ENCODE measurements around the gene PTPRD.
A peak's percentile ranks its signal among the peaks of the same experiment; 100 is the strongest.
"Not testable (repeated sequence)": the region's sequence is repeated elsewhere in the genome, so short reads cannot be mapped to it uniquely, and the experiment has no call there.

Gene PTPRD

GRCh38 chr9:10479172-10479571 is 133.6 kb downstream of the PTPRD start:
- DNase-seq (ENCODE audit: low spot score) = no peak

GRCh38 chr9:10449201-10449617 is 163.6 kb downstream of the PTPRD start:
- DNase-seq (ENCODE audit: low spot score) = not testable (repeated sequence)

- no peak for DNase-seq (ENCODE audit: low spot score)
These were observed 165.8 kb downstream of the PTPRD start for GRCh38 chr9:10447036-10447435.

- DNase-seq (ENCODE audit: low spot score) = no peak
These were observed 169.0 kb downstream of the PTPRD start for GRCh38 chr9:10443868-10444204.

GRCh38 chr9:10443181-10443867 is 169.5 kb downstream of the PTPRD start:
- no peak for DNase-seq (ENCODE audit: low spot score)

- no peak for DNase-seq (ENCODE audit: low spot score)
These were observed 173.8 kb downstream of the PTPRD start for GRCh38 chr9:10438955-10439354.

- DNase-seq (ENCODE audit: low spot score) = no peak
These were observed 176.0 kb downstream of the PTPRD start for GRCh38 chr9:10436756-10437155.

GRCh38 chr9:10434412-10434811 is 178.4 kb downstream of the PTPRD start:
- DNase-seq (ENCODE audit: low spot score) = no peak

GRCh38 chr9:10411272-10411671 is 201.5 kb downstream of the PTPRD start:
- DNase-seq (ENCODE audit: low spot score) = no peak

GRCh38 chr9:10403283-10403682 is 209.5 kb downstream of the PTPRD start:
- DNase-seq (ENCODE audit: low spot score) = no peak

GRCh38 chr9:10396615-10397014 is 216.2 kb downstream of the PTPRD start:
- DNase-seq (ENCODE audit: low spot score) = no peak

GRCh38 chr9:10387282-10387681 is 225.5 kb downstream of the PTPRD start:
- DNase-seq (ENCODE audit: low spot score) = no peak

GRCh38 chr9:10371824-10372223 is 241.0 kb downstream of the PTPRD start:
- DNase-seq (ENCODE audit: low spot score) = no peak

- peak; percentile 11 for DNase-seq (ENCODE audit: low spot score)
These were observed 246.5 kb downstream of the PTPRD start for GRCh38 chr9:10366171-10366779.

GRCh38 chr9:10354591-10354990 is 258.2 kb downstream of the PTPRD start:
- no peak for DNase-seq (ENCODE audit: low spot score)

- DNase-seq (ENCODE audit: low spot score) = not testable (repeated sequence)
These were observed 267.2 kb downstream of the PTPRD start for GRCh38 chr9:10345621-10346020.

GRCh38 chr9:10341057-10341456 is 271.7 kb downstream of the PTPRD start:
- DNase-seq (ENCODE audit: low spot score) = no peak

GRCh38 chr9:10339152-10339551 is 273.6 kb downstream of the PTPRD start:
- DNase-seq (ENCODE audit: low spot score) = no peak

GRCh38 chr9:10331157-10331556 is 281.6 kb downstream of the PTPRD start:
- no peak for DNase-seq (ENCODE audit: low spot score)

- no peak for DNase-seq (ENCODE audit: low spot score)
These were observed 330.7 kb downstream of the PTPRD start for GRCh38 chr9:10282084-10282483.

GRCh38 chr9:10274988-10275387 is 337.8 kb downstream of the PTPRD start:
- no peak for DNase-seq (ENCODE audit: low spot score)

GRCh38 chr9:10274175-10274574 is 338.6 kb downstream of the PTPRD start:
- DNase-seq (ENCODE audit: low spot score) = no peak

GRCh38 chr9:10272830-10273229 is 340.0 kb downstream of the PTPRD start:
- DNase-seq (ENCODE audit: low spot score) = no peak
